Measurements from ENCODE around the gene PCBP2. TPM values are rescaled to one million over a fixed set of nuclear protein-coding genes. Genes with fewer than 3 reads are reported as not detected.

PCBP2 gene
- polyA plus RNA-seq, 1 of the 3 experiments (the other 2 are of a cell fraction), result 368 TPM

DNA sequence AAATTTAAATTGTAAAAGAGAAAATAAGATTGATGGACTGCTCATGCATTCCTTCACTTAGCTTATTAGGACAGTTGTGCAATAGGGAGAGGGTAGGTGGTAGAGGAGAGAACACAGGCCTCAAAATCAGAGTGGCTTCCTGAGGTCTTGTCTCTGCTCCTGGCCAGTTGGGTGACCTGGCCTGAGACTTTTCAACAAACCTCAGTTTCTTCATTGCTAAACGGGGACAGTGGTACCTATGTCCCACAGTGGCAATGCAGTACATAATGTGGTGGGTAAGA is 44.8 kb downstream of the PCBP2 start:
- peaks cover 27% of the 10 kb centered on the region for H3F3A ChIP-seq (replicated peaks; ENCODE audit: insufficient read depth)
- H3K9me3 ChIP-seq, result no peaks in the 10 kb centered on the region
- H3K9me2 ChIP-seq, result no peaks in the 10 kb centered on the region
- peaks cover 3 to 5% of the 10 kb centered on the region in 2 experiments for H3K36me3 ChIP-seq (replicated peaks in 1 of 2; ENCODE audit: control insufficient read depth in 1 of 2, insufficient read depth in 2 of 2, low read length in 1 of 2)
- H3K4me1 ChIP-seq (ENCODE audit: control insufficient read depth in 1 of 2, insufficient read depth in 2 of 2, low read depth in 1 of 2, low read length in 1 of 2), result peaks cover 24 to 45% of the 10 kb centered on the region in 2 experiments
- TF ChIP-seq, protein P1, sequence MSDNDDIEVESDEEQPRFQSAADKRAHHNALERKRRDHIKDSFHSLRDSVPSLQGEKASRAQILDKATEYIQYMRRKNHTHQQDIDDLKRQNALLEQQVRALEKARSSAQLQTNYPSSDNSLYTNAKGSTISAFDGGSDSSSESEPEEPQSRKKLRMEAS (IDR thresholded peaks at IDR 0.05; ENCODE audit: low read depth), result no peak
- TF ChIP-seq JUND (IDR thresholded peaks at IDR 0.05), result no peak
- TF ChIP-seq EZH2phosphoT487 (IDR thresholded peaks at IDR 0.05; ENCODE audit: borderline replicate concordance, low read depth), result no peak
- no peak for TF ChIP-seq MXI1 (IDR thresholded peaks at IDR 0.05; ENCODE audit: low read depth, low read length)
- TF ChIP-seq, protein P2, sequence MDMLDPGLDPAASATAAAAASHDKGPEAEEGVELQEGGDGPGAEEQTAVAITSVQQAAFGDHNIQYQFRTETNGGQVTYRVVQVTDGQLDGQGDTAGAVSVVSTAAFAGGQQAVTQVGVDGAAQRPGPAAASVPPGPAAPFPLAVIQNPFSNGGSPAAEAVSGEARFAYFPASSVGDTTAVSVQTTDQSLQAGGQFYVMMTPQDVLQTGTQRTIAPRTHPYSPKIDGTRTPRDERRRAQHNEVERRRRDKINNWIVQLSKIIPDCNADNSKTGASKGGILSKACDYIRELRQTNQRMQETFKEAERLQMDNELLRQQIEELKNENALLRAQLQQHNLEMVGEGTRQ (IDR thresholded peaks at IDR 0.05; ENCODE audit: borderline replicate concordance, low read depth, low read length), result no peak
- TF ChIP-seq MEF2A (IDR thresholded peaks at IDR 0.05; ENCODE audit: borderline replicate concordance, low read depth), result no peak
- no peak for TF ChIP-seq CHD2 (IDR thresholded peaks at IDR 0.05; ENCODE audit: low read length, partially characterized antibody)
- TF ChIP-seq, protein P3, sequence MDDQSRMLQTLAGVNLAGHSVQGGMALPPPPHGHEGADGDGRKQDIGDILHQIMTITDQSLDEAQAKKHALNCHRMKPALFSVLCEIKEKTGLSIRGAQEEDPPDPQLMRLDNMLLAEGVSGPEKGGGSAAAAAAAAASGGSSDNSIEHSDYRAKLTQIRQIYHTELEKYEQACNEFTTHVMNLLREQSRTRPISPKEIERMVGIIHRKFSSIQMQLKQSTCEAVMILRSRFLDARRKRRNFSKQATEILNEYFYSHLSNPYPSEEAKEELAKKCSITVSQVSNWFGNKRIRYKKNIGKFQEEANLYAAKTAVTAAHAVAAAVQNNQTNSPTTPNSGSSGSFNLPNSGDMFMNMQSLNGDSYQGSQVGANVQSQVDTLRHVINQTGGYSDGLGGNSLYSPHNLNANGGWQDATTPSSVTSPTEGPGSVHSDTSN (IDR thresholded peaks at IDR 0.05), result no peak
- TF ChIP-seq RXRA (IDR thresholded peaks at IDR 0.05; ENCODE audit: borderline replicate concordance, low read depth), result no peak
- TF ChIP-seq GABPA (IDR thresholded peaks at IDR 0.05; ENCODE audit: low read depth), result no peak
- no peak for TF ChIP-seq FOXM1 (IDR thresholded peaks at IDR 0.05; ENCODE audit: low read depth)
- CTCF ChIA-PET, result interaction anchor here (1.4 to 1.7 kb wide), 2 partner anchors 11 to 151 kb away, joined by 4 to 5 read pairs; no protein-coding TSS in a partner anchor
- no peak overlapping the region for H3K4me3 ChIP-seq (ENCODE audit: low read depth in 2 of 2, low read length in 1 of 2)
- no peak for DNase-seq
- no peaks in the 10 kb centered on the region for H4K20me1 ChIP-seq (ENCODE audit: insufficient read depth)
- no peak overlapping the region for H3K9ac ChIP-seq
- H3K27ac ChIP-seq (ENCODE audit: low read depth in 2 of 2, low read length in 1 of 2), result no peak overlapping the region; a peak in 2 of 4 replicates
- peaks cover 43% of the 10 kb centered on the region for H3K79me2 ChIP-seq (ENCODE audit: insufficient read depth)
- H3K4me2 ChIP-seq, result peak overlapping the region; percentile 15
- POLR2A ChIA-PET, result no interaction called here
- no peaks in the 10 kb centered on the region for H3K27me3 ChIP-seq (ENCODE audit: insufficient read depth)
- H2AFZ ChIP-seq (ENCODE audit: low read depth), result no peak overlapping the region
- 75% methylated on average over 1 of the region's 1 CpG for WGBS (ENCODE audit: low lambda C conversion rate)

DNA sequence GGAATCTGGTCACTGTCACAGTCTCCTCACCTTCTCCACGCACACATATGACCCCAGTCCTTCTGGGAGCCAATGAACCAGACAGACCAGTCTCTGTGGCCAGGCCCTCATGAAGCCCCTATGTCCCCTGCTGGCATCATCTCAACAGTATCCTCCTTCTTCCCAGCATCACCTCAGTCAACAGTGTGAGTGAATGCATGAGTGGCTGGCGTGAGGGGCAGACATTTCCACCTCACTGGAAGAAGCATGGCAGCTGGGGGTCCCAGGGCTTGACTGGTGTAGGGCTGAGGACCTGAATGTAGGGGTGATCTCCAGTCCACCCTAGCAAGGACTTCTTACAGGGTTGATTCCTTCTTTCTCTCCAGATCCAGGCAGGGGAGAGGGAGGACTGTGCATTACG is 45.6 kb downstream of the PCBP2 start:
- Histone ChIP-seq H3K9ac (no peak overlapping the region), H3K9me3 (no peaks in the 10 kb centered on the region), H3K9me2 (no peaks in the 10 kb centered on the region), H4K20me1 (ENCODE audit: insufficient read depth) (no peaks in the 10 kb centered on the region), H3K36me3 (replicated peaks in 1 of 2; ENCODE audit: control insufficient read depth in 1 of 2, insufficient read depth in 2 of 2, low read length in 1 of 2) (peaks cover 3 to 5% of the 10 kb centered on the region in 2 experiments), H3F3A (replicated peaks; ENCODE audit: insufficient read depth) (peaks cover 20% of the 10 kb centered on the region), H3K27ac (ENCODE audit: low read depth in 2 of 2, low read length in 1 of 2) (no peak overlapping the region; a peak in 1 of 4 replicates), H3K4me3 (ENCODE audit: low read depth in 2 of 2, low read length in 1 of 2) (no peak overlapping the region), H3K4me1 (ENCODE audit: control insufficient read depth in 1 of 2, insufficient read depth in 2 of 2, low read depth in 1 of 2, low read length in 1 of 2) (peaks cover 20 to 47% of the 10 kb centered on the region in 2 experiments), H3K27me3 (ENCODE audit: insufficient read depth) (no peaks in the 10 kb centered on the region), H3K4me2 (0 out of 2 replicates have a peak overlapping the region, but pooled peaks have one; percentile 15), H2AFZ (ENCODE audit: low read depth) (no peak overlapping the region), H3K79me2 (ENCODE audit: insufficient read depth) (peaks cover 43% of the 10 kb centered on the region)
- 81% methylated on average over 3 of the region's 3 CpGs for WGBS (ENCODE audit: low lambda C conversion rate)
- POLR2A ChIA-PET, result no interaction called here
- DNase-seq, result no peak
- CTCF ChIA-PET, result interaction anchor here (0.9 to 8.2 kb wide), 7 partner anchors 11 to 199 kb away, joined by 3 to 46 read pairs (median 5); partner anchors contain the start of gene AAAS
- TF ChIP-seq RAD21 (IDR thresholded peaks at IDR 0.05; ENCODE audit: low read length) (no peak), FOXM1 (IDR thresholded peaks at IDR 0.05; ENCODE audit: low read depth) (no peak), SIN3A (IDR thresholded peaks at IDR 0.05; ENCODE audit: borderline replicate concordance, low read depth, low read length) (no peak), CHD2 (IDR thresholded peaks at IDR 0.05; ENCODE audit: low read length, partially characterized antibody) (no peak), ELF1 (IDR thresholded peaks at IDR 0.05) (no peak), GATA2 (CRISPR knock-in tag; IDR thresholded peaks at IDR 0.05) (no peak), YY1 (IDR thresholded peaks at IDR 0.05; ENCODE audit: low read depth) (no peak), TEAD4 (IDR thresholded peaks at IDR 0.05; ENCODE audit: borderline replicate concordance, insufficient read depth) (no peak), RCOR1 (IDR thresholded peaks at IDR 0.05; ENCODE audit: low read length) (no peak), MXI1 (IDR thresholded peaks at IDR 0.05; ENCODE audit: low read depth, low read length) (no peak), TAF1 (IDR thresholded peaks at IDR 0.05; ENCODE audit: borderline replicate concordance, low read depth, low read length) (no peak)
- TF ChIP-seq, protein P2 (IDR thresholded peaks at IDR 0.05; ENCODE audit: borderline replicate concordance, low read depth, low read length), result no peak
- TF ChIP-seq, protein P4, sequence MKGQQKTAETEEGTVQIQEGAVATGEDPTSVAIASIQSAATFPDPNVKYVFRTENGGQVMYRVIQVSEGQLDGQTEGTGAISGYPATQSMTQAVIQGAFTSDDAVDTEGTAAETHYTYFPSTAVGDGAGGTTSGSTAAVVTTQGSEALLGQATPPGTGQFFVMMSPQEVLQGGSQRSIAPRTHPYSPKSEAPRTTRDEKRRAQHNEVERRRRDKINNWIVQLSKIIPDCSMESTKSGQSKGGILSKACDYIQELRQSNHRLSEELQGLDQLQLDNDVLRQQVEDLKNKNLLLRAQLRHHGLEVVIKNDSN (IDR thresholded peaks at IDR 0.05; ENCODE audit: borderline replicate concordance, low read depth), result no peak
- TF ChIP-seq, protein P5, sequence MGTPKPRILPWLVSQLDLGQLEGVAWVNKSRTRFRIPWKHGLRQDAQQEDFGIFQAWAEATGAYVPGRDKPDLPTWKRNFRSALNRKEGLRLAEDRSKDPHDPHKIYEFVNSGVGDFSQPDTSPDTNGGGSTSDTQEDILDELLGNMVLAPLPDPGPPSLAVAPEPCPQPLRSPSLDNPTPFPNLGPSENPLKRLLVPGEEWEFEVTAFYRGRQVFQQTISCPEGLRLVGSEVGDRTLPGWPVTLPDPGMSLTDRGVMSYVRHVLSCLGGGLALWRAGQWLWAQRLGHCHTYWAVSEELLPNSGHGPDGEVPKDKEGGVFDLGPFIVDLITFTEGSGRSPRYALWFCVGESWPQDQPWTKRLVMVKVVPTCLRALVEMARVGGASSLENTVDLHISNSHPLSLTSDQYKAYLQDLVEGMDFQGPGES (IDR thresholded peaks at IDR 0.05; ENCODE audit: low read depth, low read length), result no peak
- TF ChIP-seq, protein P3 (IDR thresholded peaks at IDR 0.05), result no peak
